GM23338 (cell line): ENCODE data around the gene SRSF7. TPM values are rescaled to one million over a fixed set of nuclear protein-coding genes. Genes with fewer than 3 reads are reported as not detected.

Experiments used
- ATAC-seq: fragments of 200-7000 bp; cut with Tn5 transposase; 3 replicates; pipeline ENCODE4 v1.9.1; 2020
- DNase-seq: peaks from one replicate; pipeline ENCODE4 v3.0.0-alpha.2; 2015; ENCODE audit warnings: low spot score
- H2AFZ ChIP-seq: fragments of 200-600 bp; sonication (generic); 2 replicates; pipeline ENCODE4 v1.8.0; 2016; ENCODE audit warnings: antibody characterized with exemption, mild to moderate bottlenecking, moderate library complexity
- H3F3A ChIP-seq: fragments of 200-600 bp; sonication (generic); replicated peaks from 2 replicates; pipeline ENCODE4 v1.8.0; 2017; ENCODE audit warnings: antibody characterized with exemption, mixed run types, low read depth
- H3K27ac ChIP-seq: fragments of 200-600 bp; sonication (generic); 2 replicates; pipeline ENCODE4 v1.6.1; 2016; ENCODE audit warnings: low read depth
- H3K27me3 ChIP-seq: fragments of 200-600 bp; sonication (generic); 2 replicates; pipeline ENCODE4 v1.8.0; 2016; ENCODE audit warnings: mild to moderate bottlenecking, mixed run types, moderate library complexity; ENCODE audit not compliant: insufficient read depth
- H3K36me3 ChIP-seq: fragments of 200-600 bp; sonication (generic); 2 replicates; pipeline ENCODE4 v1.8.0; 2016; ENCODE audit warnings: mild to moderate bottlenecking; ENCODE audit not compliant: insufficient read depth
- H3K4me1 ChIP-seq: fragments of 200-600 bp; sonication (generic); 2 replicates; pipeline ENCODE4 v1.8.0; 2016; ENCODE audit warnings: mild to moderate bottlenecking, moderate library complexity; ENCODE audit not compliant: insufficient read depth
- H3K4me2 ChIP-seq: fragments of 200-600 bp; sonication (generic); 2 replicates; pipeline ENCODE4 v1.7.1; 2017; ENCODE audit warnings: mixed run types
- H3K4me3 ChIP-seq: fragments of 200-600 bp; sonication (generic); 2 replicates; pipeline ENCODE4 v1.6.1; 2016; ENCODE audit warnings: mixed run types
- H3K79me2 ChIP-seq: fragments of 200-600 bp; sonication (generic); replicated peaks from 2 replicates; pipeline ENCODE4 v1.8.0; 2017; ENCODE audit warnings: mild to moderate bottlenecking; ENCODE audit not compliant: insufficient read depth
- H3K9me2 ChIP-seq: fragments of 200-600 bp; sonication (generic); 2 replicates; pipeline ENCODE4 v1.8.0; 2017; ENCODE audit not compliant: insufficient read depth
- H4K20me1 ChIP-seq: fragments of 200-600 bp; sonication (generic); replicated peaks from 2 replicates; pipeline ENCODE4 v1.8.0; 2017; ENCODE audit warnings: mild to moderate bottlenecking; ENCODE audit not compliant: insufficient read depth
- H3K27ac Mint-ChIP-seq: 2 replicates; pipeline ENCODE4 v1.8.0; 2020; ENCODE audit warnings: inconsistent platforms, mild to moderate bottlenecking, moderate library complexity, mixed read lengths
- H3K27me3 Mint-ChIP-seq: 3 replicates; pipeline ENCODE4 v1.8.0; 2022; ENCODE audit warnings: low read depth, mild to moderate bottlenecking, moderate library complexity, mixed read lengths, inconsistent platforms; ENCODE audit not compliant: insufficient read depth, poor library complexity
- H3K36me3 Mint-ChIP-seq: 3 replicates; pipeline ENCODE4 v1.8.0; 2021; ENCODE audit warnings: low read depth, mild to moderate bottlenecking, inconsistent platforms, moderate library complexity, mixed read lengths
- H3K4me1 Mint-ChIP-seq: 3 replicates; pipeline ENCODE4 v1.8.0; 2020; ENCODE audit warnings: mild to moderate bottlenecking, inconsistent platforms, mixed read lengths
- H3K4me3 Mint-ChIP-seq: 3 replicates; pipeline ENCODE4 v1.8.0; 2021; ENCODE audit warnings: moderate library complexity, mild to moderate bottlenecking, inconsistent platforms, mixed read lengths
- H3K9me3 Mint-ChIP-seq: 3 replicates; pipeline ENCODE4 v1.8.0; 2020; ENCODE audit warnings: moderate library complexity, mild to moderate bottlenecking, inconsistent platforms, mixed read lengths
- CREB1 ChIP-seq: fragments of 250-450 bp; sonication (Bioruptor Pico); IDR thresholded peaks from 2 replicates; pipeline ENCODE4 v1.5.0; 2020; ENCODE audit warnings: low read depth, mild to moderate bottlenecking, moderate library complexity
- EZH2 ChIP-seq: fragments of 200-600 bp; sonication (generic); IDR thresholded peaks from one replicate; pipeline ENCODE4 v1.8.0; 2017; ENCODE audit warnings: antibody characterized with exemption, mild to moderate bottlenecking, low read depth; ENCODE audit not compliant: unreplicated experiment
- NANOG ChIP-seq: IDR thresholded peaks from 2 replicates; pipeline ENCODE4 v1.6.1; 2016; ENCODE audit warnings: antibody characterized with exemption, borderline replicate concordance
- STAT1 ChIP-seq: IDR thresholded peaks from one replicate; pipeline ENCODE4 v1.6.1; 2016; ENCODE audit warnings: antibody characterized with exemption; ENCODE audit not compliant: unreplicated experiment
- ZNF331 ChIP-seq: fragments of 250-450 bp; sonication (Bioruptor Pico); IDR thresholded peaks from 2 replicates; pipeline ENCODE4 v1.5.0; 2020; ENCODE audit warnings: low read depth, mild to moderate bottlenecking, moderate library complexity
- polyA plus RNA-seq: library from polyadenylated mRNA; unstranded; fragments of >200 nt; fragmentation: Nextera tagmentation; extraction: Ambion mirVana; gene quantifications from 2 replicates; pipeline ENCODE4 v1.2.1, GENCODE V29; 2016
- total RNA-seq: library from RNA; depleted of rRNA; stranded (reverse); fragments of >200 nt; shearing (Covaris generic); gene quantifications from 2 replicates; pipeline ENCODE4 v1.2.3, GENCODE V29; 2014
- TF ChIP-seq, protein P1 (sequence below): fragments of 250-450 bp; sonication (Bioruptor Pico); IDR thresholded peaks from 2 replicates; pipeline ENCODE4 v1.5.0; 2020; ENCODE audit warnings: mild to moderate bottlenecking, moderate library complexity
- TF ChIP-seq, protein P2 (sequence below): IDR thresholded peaks from 2 replicates; pipeline ENCODE4 v1.6.1; 2016; ENCODE audit warnings: antibody characterized with exemption

SRSF7 gene
- total and polyA plus RNA-seq, 2 experiments from 2014 or later = 251 to 572 TPM

DNA sequence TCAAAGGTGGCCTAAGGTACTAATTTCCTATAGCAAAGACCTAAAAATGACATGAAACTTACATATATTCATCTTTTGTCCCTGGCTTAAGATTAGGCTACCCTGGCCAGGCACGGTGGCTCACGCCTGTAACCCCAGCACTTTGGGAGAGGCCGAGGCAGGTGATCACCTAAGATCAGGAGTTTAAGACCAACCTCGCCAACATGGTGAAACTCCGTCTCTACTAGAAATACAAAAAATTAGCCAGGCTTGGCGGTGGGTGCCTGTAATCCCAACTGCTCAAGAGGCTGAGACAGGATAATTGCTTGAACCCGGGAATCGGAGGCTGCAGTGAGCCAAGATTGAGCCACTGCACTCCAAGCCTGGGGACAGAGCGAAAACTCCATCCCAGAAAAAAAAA lies 5.9 kb downstream of the SRSF7 start (continued):
- TF ChIP-seq, protein P1, sequence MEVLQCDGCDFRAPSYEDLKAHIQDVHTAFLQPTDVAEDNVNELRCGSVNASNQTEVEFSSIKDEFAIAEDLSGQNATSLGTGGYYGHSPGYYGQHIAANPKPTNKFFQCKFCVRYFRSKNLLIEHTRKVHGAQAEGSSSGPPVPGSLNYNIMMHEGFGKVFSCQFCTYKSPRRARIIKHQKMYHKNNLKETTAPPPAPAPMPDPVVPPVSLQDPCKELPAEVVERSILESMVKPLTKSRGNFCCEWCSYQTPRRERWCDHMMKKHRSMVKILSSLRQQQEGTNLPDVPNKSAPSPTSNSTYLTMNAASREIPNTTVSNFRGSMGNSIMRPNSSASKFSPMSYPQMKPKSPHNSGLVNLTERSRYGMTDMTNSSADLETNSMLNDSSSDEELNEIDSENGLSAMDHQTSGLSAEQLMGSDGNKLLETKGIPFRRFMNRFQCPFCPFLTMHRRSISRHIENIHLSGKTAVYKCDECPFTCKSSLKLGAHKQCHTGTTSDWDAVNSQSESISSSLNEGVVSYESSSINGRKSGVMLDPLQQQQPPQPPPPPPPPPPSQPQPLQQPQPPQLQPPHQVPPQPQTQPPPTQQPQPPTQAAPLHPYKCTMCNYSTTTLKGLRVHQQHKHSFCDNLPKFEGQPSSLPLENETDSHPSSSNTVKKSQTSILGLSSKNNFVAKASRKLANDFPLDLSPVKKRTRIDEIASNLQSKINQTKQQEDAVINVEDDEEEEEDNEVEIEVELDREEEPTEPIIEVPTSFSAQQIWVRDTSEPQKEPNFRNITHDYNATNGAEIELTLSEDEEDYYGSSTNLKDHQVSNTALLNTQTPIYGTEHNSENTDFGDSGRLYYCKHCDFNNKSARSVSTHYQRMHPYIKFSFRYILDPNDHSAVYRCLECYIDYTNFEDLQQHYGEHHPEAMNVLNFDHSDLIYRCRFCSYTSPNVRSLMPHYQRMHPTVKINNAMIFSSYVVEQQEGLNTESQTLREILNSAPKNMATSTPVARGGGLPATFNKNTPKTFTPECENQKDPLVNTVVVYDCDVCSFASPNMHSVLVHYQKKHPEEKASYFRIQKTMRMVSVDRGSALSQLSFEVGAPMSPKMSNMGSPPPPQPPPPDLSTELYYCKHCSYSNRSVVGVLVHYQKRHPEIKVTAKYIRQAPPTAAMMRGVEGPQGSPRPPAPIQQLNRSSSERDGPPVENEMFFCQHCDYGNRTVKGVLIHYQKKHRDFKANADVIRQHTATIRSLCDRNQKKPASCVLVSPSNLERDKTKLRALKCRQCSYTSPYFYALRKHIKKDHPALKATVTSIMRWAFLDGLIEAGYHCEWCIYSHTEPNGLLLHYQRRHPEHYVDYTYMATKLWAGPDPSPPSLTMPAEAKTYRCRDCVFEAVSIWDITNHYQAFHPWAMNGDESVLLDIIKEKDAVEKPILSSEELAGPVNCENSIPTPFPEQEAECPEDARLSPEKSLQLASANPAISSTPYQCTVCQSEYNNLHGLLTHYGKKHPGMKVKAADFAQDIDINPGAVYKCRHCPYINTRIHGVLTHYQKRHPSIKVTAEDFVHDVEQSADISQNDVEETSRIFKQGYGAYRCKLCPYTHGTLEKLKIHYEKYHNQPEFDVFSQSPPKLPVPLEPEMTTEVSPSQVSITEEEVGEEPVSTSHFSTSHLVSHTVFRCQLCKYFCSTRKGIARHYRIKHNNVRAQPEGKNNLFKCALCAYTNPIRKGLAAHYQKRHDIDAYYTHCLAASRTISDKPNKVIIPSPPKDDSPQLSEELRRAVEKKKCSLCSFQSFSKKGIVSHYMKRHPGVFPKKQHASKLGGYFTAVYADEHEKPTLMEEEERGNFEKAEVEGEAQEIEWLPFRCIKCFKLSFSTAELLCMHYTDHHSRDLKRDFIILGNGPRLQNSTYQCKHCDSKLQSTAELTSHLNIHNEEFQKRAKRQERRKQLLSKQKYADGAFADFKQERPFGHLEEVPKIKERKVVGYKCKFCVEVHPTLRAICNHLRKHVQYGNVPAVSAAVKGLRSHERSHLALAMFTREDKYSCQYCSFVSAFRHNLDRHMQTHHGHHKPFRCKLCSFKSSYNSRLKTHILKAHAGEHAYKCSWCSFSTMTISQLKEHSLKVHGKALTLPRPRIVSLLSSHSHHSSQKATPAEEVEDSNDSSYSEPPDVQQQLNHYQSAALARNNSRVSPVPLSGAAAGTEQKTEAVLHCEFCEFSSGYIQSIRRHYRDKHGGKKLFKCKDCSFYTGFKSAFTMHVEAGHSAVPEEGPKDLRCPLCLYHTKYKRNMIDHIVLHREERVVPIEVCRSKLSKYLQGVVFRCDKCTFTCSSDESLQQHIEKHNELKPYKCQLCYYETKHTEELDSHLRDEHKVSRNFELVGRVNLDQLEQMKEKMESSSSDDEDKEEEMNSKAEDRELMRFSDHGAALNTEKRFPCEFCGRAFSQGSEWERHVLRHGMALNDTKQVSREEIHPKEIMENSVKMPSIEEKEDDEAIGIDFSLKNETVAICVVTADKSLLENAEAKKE (CRISPR knock-in tag) = no peak
- TF ChIP-seq STAT1 = no peak
- TF ChIP-seq EZH2 = no peak
- TF ChIP-seq, protein P2, sequence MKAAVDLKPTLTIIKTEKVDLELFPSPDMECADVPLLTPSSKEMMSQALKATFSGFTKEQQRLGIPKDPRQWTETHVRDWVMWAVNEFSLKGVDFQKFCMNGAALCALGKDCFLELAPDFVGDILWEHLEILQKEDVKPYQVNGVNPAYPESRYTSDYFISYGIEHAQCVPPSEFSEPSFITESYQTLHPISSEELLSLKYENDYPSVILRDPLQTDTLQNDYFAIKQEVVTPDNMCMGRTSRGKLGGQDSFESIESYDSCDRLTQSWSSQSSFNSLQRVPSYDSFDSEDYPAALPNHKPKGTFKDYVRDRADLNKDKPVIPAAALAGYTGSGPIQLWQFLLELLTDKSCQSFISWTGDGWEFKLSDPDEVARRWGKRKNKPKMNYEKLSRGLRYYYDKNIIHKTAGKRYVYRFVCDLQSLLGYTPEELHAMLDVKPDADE = no peak
- TF ChIP-seq CREB1 (CRISPR knock-in tag) = no peak

GRCh38 chr2:38744399-38744780 lies 6.8 kb downstream of the SRSF7 start:
- H3K27ac Mint-ChIP-seq = no peak overlapping the region
- no peak for ATAC-seq
- H3K36me3 ChIP-seq = peaks cover 67% of the 10 kb centered on the region
- no peak overlapping the region for H2AFZ ChIP-seq
- no peak overlapping the region for H3K27ac ChIP-seq
- peaks cover 29% of the 10 kb centered on the region for H3K4me1 Mint-ChIP-seq
- no peaks in the 10 kb centered on the region for H3K9me2 ChIP-seq
- H3K79me2 ChIP-seq = peaks cover 62% of the 10 kb centered on the region
- H3K4me3 Mint-ChIP-seq = no peak overlapping the region
- DNase-seq = no peak
- peaks cover 4% of the 10 kb centered on the region; the same call in 1 of the 2 replicates for H3K4me1 ChIP-seq
- H3K4me2 ChIP-seq = no peak overlapping the region
- H3K36me3 Mint-ChIP-seq = peaks cover 95% of the 10 kb centered on the region
- H3K27me3 Mint-ChIP-seq = peaks cover 8% of the 10 kb centered on the region
- H3K27me3 ChIP-seq = no peaks in the 10 kb centered on the region
- H3K9me3 Mint-ChIP-seq = peaks cover 3% of the 10 kb centered on the region; the same call in 1 of the 3 replicates
- no peak overlapping the region for H3K4me3 ChIP-seq
- peaks cover 59% of the 10 kb centered on the region for H4K20me1 ChIP-seq
- H3F3A ChIP-seq = peaks cover 65% of the 10 kb centered on the region
- TF ChIP-seq, protein P1 (CRISPR knock-in tag) = no peak
- TF ChIP-seq NANOG (no peak), ZNF331 (CRISPR knock-in tag) (no peak)
- TF ChIP-seq, protein P2 = no peak
